Fibroblast of lung (primary cell): Measurements from ENCODE around the gene INPP5A. TPM values are rescaled to one million over a fixed set of nuclear protein-coding genes. Genes with fewer than 3 reads are reported as not detected.

Experiments
- DNase-seq, 2 donors: peaks; one replicate each; pipeline versions ENCODE4 v3.0.0 to v3.0.0-alpha.2; 2010; ENCODE audit warnings: low read depth in 2 of 2
- H2AFZ ChIP-seq: 2 replicates; pipeline ENCODE4 v1.5.1; 2012; ENCODE audit warnings: low read length, control low read depth, inconsistent platforms
- H3K27ac ChIP-seq: 2 replicates; pipeline ENCODE4 v1.5.1; 2011; ENCODE audit warnings: low read length, control low read depth; ENCODE audit not compliant: insufficient read depth
- H3K27me3 ChIP-seq: 2 replicates; pipeline ENCODE4 v1.5.1; 2011; ENCODE audit warnings: mild to moderate bottlenecking, low read length; ENCODE audit not compliant: control insufficient read depth, insufficient read depth
- H3K36me3 ChIP-seq: 2 replicates; pipeline ENCODE4 v1.5.1; 2011; ENCODE audit warnings: low read length; ENCODE audit not compliant: control insufficient read depth, insufficient read depth
- H3K4me1 ChIP-seq: 2 replicates; pipeline ENCODE4 v1.5.1; 2011; ENCODE audit warnings: low read length; ENCODE audit not compliant: control insufficient read depth, insufficient read depth; ENCODE audit errors: extremely low read depth
- H3K4me2 ChIP-seq: 2 replicates; pipeline ENCODE4 v1.5.1; 2011; ENCODE audit warnings: low read length, control low read depth; ENCODE audit not compliant: insufficient read depth; ENCODE audit errors: extremely low read depth
- H3K4me3 ChIP-seq, 4 experiments: fragments of 200-600 bp in 1 of 4; sonication (generic) in 1 of 4; replicated peaks in 1 of 4; 2 replicates each; pipeline ENCODE4 v1.5.1; 2011 to 2016; ENCODE audit warnings: low read length in 4 of 4, low read depth in 3 of 4, mild to moderate bottlenecking in 3 of 4, control low read depth in 2 of 4, inconsistent platforms in 1 of 4, mixed read lengths in 1 of 4; ENCODE audit not compliant: insufficient read depth in 1 of 4; ENCODE audit errors: control extremely low read depth in 1 of 4
- H3K79me2 ChIP-seq: 2 replicates; pipeline ENCODE4 v1.5.1; 2012; ENCODE audit warnings: mild to moderate bottlenecking, low read length, inconsistent platforms; ENCODE audit not compliant: control insufficient read depth, insufficient read depth
- H3K9ac ChIP-seq: 2 replicates; pipeline ENCODE4 v1.5.1; 2011; ENCODE audit warnings: mild to moderate bottlenecking, low read length, control low read depth; ENCODE audit not compliant: insufficient read depth
- H3K9me3 ChIP-seq: 2 replicates; pipeline ENCODE4 v1.5.1; 2012; ENCODE audit warnings: low read depth, low read length; ENCODE audit not compliant: control insufficient read depth, insufficient read depth
- H4K20me1 ChIP-seq: 2 replicates; pipeline ENCODE4 v1.5.1; 2011; ENCODE audit warnings: low read length; ENCODE audit not compliant: control insufficient read depth, insufficient read depth; ENCODE audit errors: extremely low read depth
- CTCF ChIP-seq, 2 donors: IDR thresholded peaks in 1 of 2; conservative IDR thresholded peaks in 1 of 2; 1 replicate in 1 of 2; 2 replicates in 1 of 2; pipeline ENCODE4 v1.5.1; 2011 to 2012; ENCODE audit warnings: low read length in 2 of 2, control low read depth in 1 of 2, inconsistent platforms in 1 of 2, low read depth in 1 of 2, mild to moderate bottlenecking in 1 of 2
- EZH2 ChIP-seq: IDR thresholded peaks from 2 replicates; pipeline ENCODE4 v1.5.1; 2012; ENCODE audit warnings: low read length, control low read depth, mild to moderate bottlenecking; ENCODE audit errors: missing control alignments
- polyA plus RNA-seq, 2 donors: library from polyadenylated mRNA; depleted of rRNA in 1 of 2; stranded (reverse) in 1 of 2; unstranded in 1 of 2; fragments of >200 nt; gene quantifications; 2 replicates each; pipeline ENCODE4 v1.2.1, GENCODE V29; 2011 to 2012; ENCODE audit warnings: missing spikeins in 1 of 2
- total RNA-seq: library from RNA; depleted of rRNA; stranded (reverse); fragments of >200 nt; gene quantifications from 2 replicates; pipeline ENCODE4 v1.2.1, GENCODE V29; 2014

INPP5A gene
- total and polyA plus RNA-seq, 2 donors (not counting 1 experiment from before 2014, with no cell fraction given), result 24.6 to 39.9 TPM

- H4K20me1 ChIP-seq, result peaks cover 3% of the 10 kb centered on the region
These were observed 17.5 kb downstream of the INPP5A start for GRCh38 chr10:132554991-132555647.

GRCh38 chr10:132555648-132556575 is 18.3 kb downstream of the INPP5A start:
- DNase-seq, result no peak
- Histone ChIP-seq H3K9me3 (no peaks in the 10 kb centered on the region), H3K27me3 (no peaks in the 10 kb centered on the region), H3K9ac (no peak overlapping the region), H3K79me2 (peaks cover 28% of the 10 kb centered on the region), H2AFZ (no peak overlapping the region), H4K20me1 (peaks cover 3% of the 10 kb centered on the region), H3K4me2 (no peak overlapping the region), H3K27ac (no peak overlapping the region), H3K36me3 (no peaks in the 10 kb centered on the region), H3K4me1 (no peaks in the 10 kb centered on the region), H3K4me3 (no peak overlapping the region)
- TF ChIP-seq EZH2, result no peak
- TF ChIP-seq CTCF (conservative IDR thresholded peaks at IDR 0.05 in 1 of 2, IDR thresholded peaks at IDR 0.05 in 1 of 2; ENCODE audit: low read depth in 1 of 2, low read length in 2 of 2), result no peak

More at GRCh38 chr10:132554991-132555647, 17.5 kb downstream of the INPP5A start:
- Histone ChIP-seq H3K9me3 (no peaks in the 10 kb centered on the region), H3K4me2 (no peak overlapping the region), H3K4me3 (no peak overlapping the region), H3K27ac (no peak overlapping the region), H3K79me2 (peaks cover 33% of the 10 kb centered on the region), H3K4me1 (no peaks in the 10 kb centered on the region), H2AFZ (no peak overlapping the region), H3K27me3 (no peaks in the 10 kb centered on the region), H3K36me3 (no peaks in the 10 kb centered on the region), H3K9ac (no peak overlapping the region)
- no peak for DNase-seq
- TF ChIP-seq CTCF (conservative IDR thresholded peaks at IDR 0.05 in 1 of 2, IDR thresholded peaks at IDR 0.05 in 1 of 2; ENCODE audit: low read depth in 1 of 2, low read length in 2 of 2), result no peak
- no peak for TF ChIP-seq EZH2

- Histone ChIP-seq H2AFZ (no peak overlapping the region), H3K4me1 (no peaks in the 10 kb centered on the region), H3K4me3 (no peak overlapping the region), H4K20me1 (peaks cover 3% of the 10 kb centered on the region), H3K27ac (no peak overlapping the region), H3K9ac (no peak overlapping the region), H3K36me3 (no peaks in the 10 kb centered on the region), H3K4me2 (no peak overlapping the region), H3K9me3 (no peaks in the 10 kb centered on the region), H3K79me2 (peaks cover 23% of the 10 kb centered on the region), H3K27me3 (no peaks in the 10 kb centered on the region)
- no peak for DNase-seq
- TF ChIP-seq CTCF (conservative IDR thresholded peaks at IDR 0.05 in 1 of 2, IDR thresholded peaks at IDR 0.05 in 1 of 2; ENCODE audit: low read depth in 1 of 2, low read length in 2 of 2), result no peak
- no peak for TF ChIP-seq EZH2
These were observed 19.4 kb downstream of the INPP5A start for GRCh38 chr10:132556994-132557441.
